Left hindlimb (tissue), 1 donor: ENCODE data around the gene TRIM8.

Experiments
- DNase-seq: peaks from one replicate; pipeline ENCODE4 v3.0.0-alpha.2; 2018

TRIM8 gene

DNA sequence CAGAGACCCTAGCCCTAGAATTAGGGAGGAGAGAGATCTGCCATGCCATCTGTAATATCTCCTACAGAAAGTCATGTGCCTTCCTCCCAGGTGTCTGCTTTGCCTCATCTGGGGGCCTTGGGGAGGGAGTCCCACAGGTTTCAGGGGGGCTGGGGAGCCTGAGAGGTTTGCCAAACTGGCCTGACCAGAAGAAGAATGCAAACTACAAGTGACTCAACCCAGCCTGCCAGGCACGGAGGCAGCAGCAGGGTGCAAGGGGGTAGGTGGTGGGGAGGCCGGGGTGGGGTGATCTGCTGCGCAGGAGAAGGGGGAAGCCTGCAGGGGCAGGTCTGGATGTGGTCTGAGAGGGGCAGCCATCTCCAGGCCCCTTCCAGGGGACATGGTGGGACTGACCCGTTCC lies 9.6 kb upstream of the TRIM8 start:
- DNase-seq: no peak

DNA sequence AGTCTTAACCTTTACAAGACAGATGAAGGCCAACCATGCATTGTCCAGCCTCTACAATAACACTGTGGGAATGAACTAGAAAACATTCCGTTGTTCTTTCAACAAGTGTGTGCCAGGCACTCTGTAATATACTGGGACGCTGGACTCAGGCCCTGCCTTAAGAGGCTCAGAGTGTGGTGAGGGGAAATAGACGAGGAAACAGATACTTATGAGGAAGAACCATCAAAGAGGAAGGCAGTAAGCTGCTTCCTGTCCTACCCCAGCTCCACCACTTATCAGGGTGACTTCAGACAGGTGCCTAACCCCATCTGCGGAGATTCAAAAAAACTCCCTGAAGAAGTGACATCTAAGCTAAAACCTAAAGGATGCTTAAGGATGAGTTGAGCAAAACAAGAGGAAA lies 8.9 kb upstream of the TRIM8 start:
- DNase-seq: no peak

DNA sequence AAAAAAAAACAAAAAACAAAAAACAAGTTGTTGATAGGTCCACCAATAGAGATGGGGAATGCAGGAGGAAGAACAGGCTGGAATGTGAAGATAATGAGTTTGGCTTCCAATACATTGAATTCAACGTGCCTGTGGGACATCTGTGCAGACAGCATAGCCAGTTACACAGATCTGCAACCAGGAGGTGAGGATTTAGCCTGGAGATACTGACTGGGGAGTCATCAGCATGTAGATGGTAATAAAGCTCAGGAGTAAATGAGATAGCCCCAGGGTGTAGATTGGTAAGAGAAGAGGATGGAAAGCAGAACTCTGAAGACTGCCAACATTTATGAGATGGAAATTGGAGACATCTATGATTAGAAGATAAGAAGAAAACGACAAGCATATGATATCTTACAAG lies 4.7 kb upstream of the TRIM8 start:
- DNase-seq: no peak

DNA sequence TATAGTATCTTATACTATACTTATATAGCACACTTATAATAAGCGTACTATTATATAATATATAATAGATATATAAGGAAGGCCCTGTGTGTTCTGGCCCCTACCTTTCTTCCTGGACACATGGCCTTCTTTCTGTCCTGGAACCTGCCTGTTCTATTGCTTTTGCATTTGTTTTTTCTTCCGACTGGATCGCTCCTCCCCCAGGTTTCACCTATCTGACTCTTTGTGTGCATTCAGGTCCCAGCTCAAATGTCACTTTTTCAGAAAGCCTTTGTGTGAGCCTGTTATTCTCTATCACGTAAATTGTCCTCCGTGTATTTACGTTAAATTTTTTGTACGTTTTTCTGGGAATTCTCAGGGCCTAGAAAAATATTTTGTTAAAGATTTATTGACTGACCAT lies 2.9 kb upstream of the TRIM8 start:
- DNase-seq: no peak

DNA sequence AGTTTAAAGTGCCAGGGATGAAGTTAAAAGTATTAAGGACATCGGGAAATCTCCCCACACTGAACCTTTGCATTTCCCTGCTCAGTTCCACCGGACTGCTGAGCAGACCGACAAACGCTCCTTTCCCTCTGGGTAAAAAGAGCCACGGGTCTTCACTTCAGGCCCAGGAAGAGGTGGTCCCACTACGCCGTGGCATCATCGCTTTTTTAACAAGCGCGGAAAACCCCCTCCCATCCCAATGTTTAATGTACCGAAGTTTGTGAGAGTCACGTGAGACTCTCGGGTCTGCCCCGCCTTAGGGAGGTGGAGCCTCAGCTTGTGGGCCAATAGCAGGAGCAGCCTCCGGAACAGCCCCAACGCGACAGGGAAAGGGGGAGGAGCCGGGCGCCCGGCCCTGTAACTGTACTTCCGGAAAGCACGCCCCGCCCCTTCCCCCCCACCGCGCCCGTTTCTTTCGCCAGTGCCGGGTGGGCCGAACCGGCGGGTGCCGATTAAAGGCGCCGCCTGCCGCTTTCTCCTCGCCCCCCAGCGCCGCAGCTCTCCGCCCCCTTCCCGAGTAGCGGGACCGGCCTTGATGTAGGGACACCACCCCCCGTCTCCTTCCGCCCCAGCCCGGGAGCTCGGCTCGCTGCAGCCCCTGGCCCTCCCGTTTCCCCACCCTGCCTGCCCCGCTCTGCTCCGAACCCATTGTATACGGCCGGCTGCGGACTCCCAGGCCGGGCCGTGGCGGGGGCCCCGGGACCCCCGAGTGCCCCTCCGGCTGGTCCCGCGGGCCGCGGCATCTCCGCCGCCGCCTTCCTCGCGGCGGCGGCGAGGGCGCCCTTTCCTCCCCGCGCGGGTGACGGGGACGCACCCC lies 2.2 kb upstream of the TRIM8 start:
- peak; percentile 99 for DNase-seq

DNA sequence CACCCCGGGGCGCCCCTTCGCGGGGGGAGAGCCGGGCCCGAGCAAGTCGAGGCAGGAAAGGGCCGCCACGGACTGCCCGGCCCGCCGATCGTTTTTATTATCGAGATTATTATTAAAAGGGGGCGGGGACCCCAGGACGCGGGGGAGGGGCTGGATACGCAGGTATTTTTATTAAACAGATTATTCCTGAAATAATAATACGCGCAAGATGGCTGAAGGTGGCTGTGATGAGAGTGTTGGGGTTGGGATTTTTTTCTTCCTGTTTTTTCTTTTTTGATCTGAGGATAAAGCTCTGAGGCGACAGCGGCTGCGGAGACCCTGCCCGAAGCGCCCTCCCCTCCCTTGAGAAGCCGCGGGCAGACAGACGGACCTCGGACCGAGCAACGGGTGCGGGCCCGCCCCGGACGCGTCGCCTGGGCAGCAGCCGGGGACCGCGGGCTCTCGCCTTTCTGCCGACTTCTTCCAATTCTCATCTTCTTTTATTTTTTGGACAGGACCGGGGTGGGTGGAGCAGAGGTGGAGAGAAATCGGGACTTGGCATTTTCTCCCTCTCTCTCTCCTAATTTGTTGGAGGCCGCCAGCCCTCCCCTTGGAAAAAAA lies 1.4 kb upstream of the TRIM8 start:
- DNase-seq: peak; percentile 82

DNA sequence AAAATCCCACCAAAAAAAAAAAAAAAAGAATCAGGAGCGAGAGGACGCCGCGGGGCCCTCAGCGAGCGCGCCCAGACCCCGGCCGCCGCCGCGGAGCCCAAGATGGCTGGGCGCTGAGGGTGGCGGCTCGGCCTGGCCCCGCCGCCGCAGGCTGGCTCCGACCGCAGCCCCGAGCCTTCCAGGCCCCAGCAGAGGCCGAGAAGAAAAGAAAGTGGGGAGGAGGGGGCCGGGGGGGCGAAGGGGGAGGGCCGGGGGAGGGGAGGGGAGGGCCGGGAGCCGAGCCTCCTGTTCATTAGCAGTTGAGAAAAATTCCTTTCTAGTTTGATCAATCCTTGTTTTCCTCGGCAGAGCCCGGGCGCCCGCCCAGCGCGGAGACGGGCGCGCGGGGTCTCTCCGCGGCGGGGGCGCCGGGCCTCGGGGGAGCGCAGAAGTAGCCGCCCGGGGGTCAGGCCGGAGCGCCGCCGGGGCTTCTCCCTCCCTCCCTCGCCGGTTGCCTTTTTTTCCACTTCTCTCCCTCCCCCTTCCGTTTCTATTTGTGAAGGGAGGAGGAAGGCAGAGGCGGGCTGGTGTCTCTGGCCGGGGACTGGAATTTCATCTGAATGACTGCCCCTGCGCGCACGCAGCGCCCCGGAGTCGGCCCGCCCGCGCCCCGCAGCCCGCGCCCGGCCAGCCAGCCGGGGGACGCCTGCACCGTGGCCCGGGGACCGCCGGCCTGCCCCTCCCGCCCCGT lies 778 bp upstream of the TRIM8 start:
- peak; percentile 89 for DNase-seq

DNA sequence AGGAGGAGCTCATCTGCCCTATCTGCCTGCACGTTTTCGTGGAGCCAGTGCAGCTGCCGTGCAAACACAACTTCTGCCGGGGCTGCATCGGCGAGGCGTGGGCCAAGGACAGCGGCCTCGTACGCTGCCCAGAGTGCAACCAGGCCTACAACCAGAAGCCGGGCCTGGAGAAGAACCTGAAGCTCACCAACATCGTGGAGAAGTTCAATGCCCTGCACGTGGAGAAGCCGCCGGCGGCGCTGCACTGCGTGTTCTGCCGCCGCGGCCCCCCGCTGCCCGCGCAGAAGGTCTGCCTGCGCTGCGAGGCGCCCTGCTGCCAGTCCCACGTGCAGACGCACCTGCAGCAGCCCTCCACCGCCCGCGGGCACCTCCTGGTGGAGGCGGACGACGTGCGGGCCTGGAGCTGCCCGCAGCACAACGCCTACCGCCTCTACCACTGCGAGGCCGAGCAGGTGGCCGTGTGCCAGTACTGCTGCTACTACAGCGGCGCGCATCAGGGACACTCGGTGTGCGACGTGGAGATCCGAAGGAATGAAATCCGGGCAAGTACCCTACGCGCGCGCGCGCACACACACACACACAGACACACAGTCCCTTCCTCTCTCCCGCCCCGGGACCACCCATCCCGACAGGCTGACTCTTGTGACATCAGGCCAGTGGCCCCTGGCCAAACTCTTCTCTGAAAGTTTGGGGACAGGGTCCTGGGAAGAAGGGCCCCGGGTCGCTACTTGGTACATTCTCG lies 538 bp downstream of the TRIM8 start:
- peak; percentile 83 for DNase-seq

DNA sequence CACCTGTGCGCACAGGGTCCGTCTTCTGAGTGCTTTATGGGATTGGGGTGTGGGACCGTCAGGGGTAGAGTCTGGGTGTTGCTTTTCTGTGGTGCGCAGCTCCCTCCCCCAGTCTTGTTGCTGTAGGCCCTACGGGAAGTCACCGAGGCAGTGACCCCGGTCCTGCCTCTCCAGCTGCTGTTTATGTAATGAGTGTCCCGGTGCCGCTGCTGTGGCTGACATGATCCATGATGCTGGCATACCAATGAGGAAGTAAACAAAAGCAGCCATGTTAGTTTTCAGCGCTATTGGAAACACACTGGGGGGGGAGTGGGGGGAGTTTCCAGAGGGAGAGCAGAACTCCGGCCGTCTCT lies 1.1 kb downstream of the TRIM8 start:
- no peak for DNase-seq

DNA sequence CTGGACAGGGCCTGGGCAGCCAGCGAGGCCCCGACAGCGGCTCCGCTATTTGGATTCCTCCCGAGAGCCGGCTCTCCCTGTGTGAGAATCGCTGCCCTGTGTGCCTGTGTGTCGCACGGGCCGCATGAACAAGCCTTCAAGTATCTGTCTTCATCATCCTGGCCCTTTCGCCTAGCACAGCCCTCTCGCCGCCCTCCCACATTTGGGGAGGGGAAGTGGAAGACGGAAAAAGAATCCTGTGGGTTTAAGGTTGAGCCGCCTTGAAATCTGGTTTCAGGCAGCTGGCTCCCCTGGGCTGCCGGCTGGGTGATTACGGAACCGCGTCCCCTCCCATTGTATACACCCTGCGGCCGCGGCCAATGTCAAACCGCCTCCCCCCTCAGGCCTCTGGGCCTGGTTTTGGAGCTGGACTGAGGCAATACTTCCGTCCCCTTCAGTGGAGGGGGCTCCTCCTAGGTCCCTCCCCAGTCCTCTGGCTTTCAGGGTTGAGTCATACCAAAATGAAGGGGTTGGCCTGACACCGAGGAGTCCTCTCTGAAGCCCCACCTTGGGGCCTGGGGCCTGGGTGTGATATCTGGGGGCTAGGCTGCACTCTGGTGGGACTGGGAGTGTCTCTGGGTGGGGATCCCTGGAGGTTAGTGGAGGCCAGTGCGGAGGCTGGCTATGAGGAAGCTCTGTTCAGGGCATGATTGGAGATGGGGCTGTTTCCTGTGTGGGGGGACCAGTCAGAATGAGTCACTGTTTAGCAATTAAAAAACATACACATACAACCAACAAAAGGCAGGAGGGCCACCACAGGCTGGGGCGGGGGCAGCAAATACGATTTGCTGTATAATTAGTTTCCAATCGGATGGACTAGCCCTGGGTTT lies 1.7 kb downstream of the TRIM8 start:
- DNase-seq: peak; percentile 96

DNA sequence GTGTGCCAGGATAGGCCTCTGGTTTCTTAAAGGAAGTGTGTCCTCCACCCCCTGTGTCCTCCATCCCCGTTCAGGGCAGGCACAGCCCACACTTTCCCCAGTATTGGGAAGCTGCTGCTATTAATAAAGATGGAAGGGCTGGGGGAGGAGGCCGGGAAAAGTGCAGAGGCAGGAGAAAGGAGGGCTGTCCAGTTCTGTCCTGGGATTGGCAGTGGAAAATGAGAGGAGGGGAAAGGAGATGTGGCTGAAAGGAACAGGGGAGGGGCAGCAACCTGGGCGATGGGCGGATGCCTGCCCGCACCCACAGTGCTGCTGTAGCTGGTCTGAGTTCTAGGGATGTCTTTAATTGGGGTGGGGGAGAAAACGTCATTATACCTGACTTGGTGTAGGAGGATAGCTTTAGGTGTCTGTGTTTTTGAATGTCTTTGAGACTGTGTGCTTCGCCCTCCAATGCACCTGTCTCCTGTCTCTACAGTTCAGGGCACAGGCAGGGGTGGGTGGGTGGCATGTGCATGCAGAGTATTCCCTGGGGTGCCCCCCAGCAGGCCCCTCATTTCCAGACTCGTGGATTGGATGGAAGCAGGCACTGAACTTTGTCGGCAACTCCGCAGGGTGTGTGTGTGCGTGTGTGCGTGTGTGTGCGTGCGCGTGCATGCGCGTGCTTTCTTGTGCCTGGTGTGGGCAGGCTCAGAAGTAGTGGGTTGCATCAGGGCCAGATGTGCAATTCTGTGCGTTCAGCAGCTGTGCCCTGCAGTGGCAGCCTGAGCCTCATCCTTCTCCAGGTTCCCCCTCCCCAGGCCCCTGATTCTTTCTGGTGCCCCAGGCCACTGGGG lies 2.5 kb downstream of the TRIM8 start:
- peak; percentile 80 for DNase-seq

DNA sequence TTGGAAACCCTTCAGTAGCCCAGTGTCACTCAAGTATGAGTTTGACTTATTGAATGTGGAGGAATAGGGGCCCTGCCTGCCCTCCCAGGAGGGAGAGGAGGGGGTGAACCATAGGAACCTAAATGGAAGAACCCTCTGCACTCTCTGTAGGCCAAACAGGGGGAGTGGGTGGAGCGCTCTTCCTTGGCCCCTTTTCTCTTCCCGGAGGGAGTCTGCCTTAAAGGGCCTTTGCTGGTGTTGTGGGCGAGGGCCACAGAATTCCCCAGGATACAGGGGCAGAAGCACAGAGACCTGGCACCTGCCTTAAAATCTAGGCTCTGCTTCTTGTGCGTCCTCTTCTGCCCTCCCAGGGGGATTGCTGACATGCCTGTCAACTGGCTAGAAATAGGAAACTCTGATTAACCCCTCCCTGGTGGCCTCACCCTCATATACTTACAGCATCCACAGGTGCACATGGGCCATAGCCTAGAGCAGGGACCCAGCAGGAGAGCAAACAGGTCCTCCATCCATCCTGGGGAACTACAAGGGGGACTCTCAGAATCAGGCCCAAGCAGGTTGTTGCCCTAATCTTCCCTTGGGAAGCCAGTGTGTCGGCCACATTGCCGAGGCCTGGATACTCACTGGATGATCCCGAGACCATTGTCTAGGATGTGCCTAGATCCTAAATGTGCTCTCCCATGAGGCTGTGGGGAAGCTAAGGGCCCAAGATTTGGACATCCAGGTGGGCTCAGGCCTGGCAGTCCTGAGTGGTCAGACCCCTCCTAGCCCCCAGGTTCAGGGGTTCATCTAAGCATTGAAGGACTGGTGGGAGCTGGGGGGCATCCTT lies 3.4 kb downstream of the TRIM8 start:
- no peak for DNase-seq

DNA sequence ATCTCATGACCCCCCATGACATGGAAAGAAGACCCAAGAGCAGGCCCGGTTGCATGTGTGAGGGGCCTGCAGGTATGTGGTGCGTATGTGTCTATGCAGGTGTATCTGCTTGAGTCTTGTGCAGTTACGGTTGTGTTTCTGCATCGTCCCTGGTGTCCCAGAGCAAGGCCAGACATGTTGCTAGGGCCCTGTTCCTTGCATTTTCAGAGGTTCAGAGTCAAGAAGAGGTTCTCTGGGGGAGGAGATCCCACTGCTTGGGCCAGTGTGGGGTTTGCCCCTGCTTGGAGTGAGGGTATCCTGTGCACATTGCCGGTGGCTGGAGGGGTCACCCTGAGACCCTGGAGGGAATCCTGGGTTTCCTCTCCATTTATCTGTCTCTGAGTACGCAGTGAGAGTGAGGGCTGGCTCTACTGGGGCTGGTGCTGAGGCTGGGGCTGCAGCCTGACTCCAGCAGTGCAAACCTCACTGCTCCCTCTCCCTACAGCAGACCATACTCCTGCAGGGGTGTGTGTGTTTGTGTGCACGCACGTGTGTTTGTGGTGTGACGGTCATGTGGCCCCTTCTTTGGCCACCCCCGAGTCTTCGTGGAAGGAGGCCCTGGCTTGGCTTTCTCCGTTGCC lies 4.1 kb downstream of the TRIM8 start:
- no peak for DNase-seq

DNA sequence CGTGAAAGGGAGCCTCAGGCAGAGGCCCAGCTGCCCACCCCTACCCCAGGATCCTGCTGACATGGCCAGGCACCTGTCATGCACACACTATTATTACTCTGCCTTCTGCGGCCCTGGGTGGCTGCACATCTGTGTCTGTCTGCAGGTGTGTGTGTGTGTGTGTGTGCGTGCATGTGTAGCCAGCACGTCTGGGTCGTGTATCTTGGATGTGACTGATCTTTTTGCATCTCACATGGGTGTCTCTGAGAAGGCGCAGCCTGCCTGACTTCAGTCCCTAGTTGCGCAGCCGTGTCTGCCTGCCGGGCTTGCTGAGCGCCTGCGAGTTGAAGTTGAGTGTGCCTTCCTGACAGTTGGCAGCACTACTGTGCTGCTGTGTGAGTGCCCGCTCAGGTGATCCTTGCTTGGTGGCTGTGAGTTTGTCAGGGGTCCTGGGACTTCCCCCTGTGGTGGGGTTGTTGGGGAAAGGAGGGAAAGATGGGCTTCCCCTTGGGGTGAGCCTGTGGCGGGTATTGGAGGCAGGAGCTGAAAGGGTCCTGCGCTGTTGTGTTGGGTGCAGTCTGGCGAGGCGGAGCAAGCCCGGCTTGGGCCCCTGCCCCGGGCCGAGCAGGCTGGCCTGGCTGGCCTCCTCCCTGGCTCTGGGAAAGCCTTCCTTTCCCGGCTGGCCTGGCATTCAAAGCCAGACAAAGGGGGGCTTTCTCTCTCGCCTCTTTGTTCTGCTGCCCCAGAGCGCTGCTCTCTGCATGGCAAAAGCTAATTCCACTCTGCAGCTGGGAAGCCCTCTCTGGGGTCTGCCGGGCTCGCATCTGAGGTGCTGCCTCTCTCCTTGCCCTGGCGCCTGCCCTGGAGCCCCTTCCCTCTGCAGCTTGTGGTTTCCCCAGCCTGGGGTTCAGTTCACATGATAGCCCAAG lies 4.9 kb downstream of the TRIM8 start:
- no peak for DNase-seq

DNA sequence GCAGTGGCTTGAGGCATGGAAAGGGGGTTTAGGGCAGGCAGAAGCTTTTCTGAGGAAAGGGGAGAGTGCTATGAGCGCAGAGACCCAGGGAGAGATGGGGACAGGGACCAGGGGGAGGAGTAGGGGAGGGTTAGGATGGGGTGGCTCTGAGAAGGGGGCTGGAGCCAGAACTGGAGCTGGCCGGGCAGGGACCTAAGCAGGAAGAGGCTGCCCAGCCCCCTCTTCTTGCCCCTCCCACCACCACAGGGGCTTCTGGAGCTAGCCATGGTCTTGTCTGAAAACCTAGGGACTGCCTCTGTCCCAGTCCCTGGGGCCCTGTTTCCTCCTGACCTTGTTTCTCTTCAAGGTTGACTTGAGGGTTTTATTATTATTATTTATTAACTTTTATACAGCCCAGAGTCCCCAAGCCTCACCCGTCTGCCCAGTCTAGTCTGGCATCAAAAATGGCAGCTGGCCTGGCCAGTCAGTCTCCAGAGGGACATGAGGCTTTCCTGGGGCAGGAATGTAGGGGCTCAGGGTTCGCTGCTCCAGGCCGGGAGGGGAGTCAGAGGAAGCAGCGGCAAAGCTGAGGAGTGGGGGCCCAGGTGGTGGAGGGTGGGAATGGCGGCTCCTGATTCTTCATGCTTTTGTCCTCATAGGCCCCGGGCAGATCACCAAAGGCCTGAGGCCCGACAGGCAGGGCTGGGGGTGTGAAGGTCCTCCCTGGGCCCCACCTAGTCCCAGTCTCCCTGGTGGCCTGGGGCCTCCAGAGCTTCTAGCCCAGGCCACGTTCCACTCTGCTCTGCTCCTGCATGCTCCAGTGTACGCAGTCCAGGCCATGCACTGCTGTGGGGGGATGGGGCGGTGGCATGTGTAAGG lies 5.7 kb downstream of the TRIM8 start:
- no peak for DNase-seq

DNA sequence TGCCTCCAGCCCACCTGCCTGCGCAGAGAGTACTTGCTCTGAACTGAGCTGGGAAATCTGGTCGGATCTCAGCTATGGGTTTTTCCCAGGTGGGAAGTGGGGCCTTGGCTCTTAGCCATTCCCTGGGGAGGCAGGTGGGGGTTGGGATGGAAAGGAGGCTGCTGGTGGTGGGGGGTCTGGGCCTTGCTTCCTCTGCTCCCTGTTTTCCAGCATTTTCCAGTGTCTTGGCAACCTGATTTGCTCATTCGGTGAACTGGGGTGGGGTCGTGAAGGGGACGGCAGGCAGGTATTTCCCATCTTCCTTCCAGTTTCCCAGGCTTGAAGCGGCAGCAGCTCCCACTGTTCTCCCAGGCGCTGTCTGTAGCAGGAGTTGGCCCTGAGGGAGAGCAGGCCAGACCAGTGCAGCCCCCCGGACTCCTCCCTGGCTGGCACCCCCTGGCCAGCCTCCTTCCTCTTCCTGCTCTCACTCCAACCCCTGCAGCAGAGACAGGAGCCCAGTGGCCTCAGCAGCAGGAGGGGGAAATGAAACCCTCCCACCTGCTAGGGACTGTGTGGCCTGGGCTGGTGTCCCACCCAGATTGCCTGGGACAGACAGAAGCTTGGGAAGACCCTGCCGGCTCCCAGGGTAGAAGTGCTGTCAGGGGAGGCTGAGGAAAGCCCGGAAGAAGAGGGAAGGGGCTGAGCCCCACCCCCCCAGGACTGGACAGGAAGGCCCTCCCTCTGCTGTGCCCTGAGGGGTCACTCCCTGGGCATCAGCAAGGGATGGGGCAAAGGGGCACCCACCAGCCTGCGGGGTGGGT lies 6.6 kb downstream of the TRIM8 start:
- DNase-seq: no peak
